ENCODE data around the gene KLF12.

Gene KLF12

DNA sequence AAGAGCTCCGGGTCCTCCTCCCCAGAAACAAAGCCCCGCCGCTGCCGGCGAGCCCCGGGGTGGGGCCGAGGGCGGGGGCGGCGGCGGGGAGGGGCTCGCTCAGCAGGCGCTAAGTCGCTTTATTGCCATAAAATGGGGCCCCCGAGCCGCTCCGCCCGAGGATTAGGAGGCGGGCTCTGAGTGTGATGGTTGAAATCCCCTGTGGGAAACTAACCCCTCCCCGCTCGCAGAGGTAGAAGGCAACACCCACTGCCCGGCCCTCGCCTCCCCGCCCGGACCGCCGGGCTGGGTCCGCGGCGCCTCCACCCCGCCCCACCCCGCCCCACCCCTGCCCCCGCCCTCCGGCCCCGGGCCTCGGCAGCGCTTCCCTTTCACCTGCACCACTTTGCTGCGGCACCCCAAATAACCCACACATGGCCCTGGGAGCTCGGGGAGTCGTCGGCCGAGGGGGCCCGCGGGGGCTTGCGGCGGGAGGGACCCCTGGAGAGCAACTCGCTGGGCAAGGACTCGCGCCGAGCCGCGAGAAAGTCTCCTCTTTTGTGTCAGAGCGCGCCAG, at the start of gene KLF12:
TSS of gene KLF12 (minus strand) at position 184 of the 556 bp plus-strand sequence.
- no peaks in the 10 kb centered on the region for H3K27me3 ChIP-seq (ENCODE audit: low read depth, low read length)
- peak within 1 kb of the TSS; percentile 83 for H3K27ac ChIP-seq (ENCODE audit: low read length)
- no peaks in the 10 kb centered on the region for H3K9me3 ChIP-seq (ENCODE audit: control insufficient read depth in 1 of 2, low read length in 2 of 2)
- H3K4me3 ChIP-seq (ENCODE audit: low read depth in 1 of 2, low read length in 2 of 2): peak within 1 kb of the TSS; percentile 74 to 87
- H3K36me3 ChIP-seq (ENCODE audit: control insufficient read depth in 1 of 2, insufficient read depth in 2 of 2, low read length in 2 of 2): no peaks in the 10 kb centered on the region
- H3K4me1 ChIP-seq (ENCODE audit: control insufficient read depth in 1 of 2, insufficient read depth in 2 of 2, low read length in 2 of 2): peaks cover 0 to 24% of the 10 kb centered on the region in 2 donors

DNA sequence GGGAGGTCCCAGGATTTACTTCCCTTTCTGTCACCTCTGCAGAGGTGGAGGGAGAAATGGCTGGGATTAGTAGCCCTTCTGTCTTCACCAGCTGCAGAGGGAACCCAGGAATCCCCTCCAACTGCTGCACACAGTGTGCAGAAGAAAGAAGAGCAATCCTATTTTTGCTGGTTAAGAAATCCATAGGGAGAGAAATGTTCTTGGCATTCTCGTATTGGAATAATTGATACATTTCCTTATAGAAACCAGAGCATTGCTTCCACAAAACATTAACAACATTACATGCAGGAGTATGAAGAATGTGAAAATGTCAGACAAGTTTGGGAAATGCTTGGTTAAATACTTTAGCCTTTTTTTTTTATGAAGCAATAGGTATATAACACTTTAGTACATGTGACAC, 48.3 kb upstream of the KLF12 start:
- Histone ChIP-seq H3K4me3 (ENCODE audit: low read depth in 1 of 2, low read length in 2 of 2) (no peak overlapping the region), H3K27me3 (ENCODE audit: low read depth, low read length) (no peaks in the 10 kb centered on the region), H3K9me3 (ENCODE audit: control insufficient read depth in 1 of 2, low read length in 2 of 2) (no peaks in the 10 kb centered on the region), H3K27ac (ENCODE audit: low read length) (no peak overlapping the region), H3K4me1 (ENCODE audit: control insufficient read depth in 1 of 2, insufficient read depth in 2 of 2, low read length in 2 of 2) (no peaks in the 10 kb centered on the region), H3K36me3 (ENCODE audit: control insufficient read depth in 1 of 2, insufficient read depth in 2 of 2, low read length in 2 of 2) (no peaks in the 10 kb centered on the region)

- Histone ChIP-seq H3K36me3 (ENCODE audit: control insufficient read depth in 1 of 2, insufficient read depth in 2 of 2, low read length in 2 of 2) (no peaks in the 10 kb centered on the region), H3K9me3 (ENCODE audit: control insufficient read depth in 1 of 2, low read length in 2 of 2) (no peaks in the 10 kb centered on the region), H3K27me3 (ENCODE audit: low read depth, low read length) (no peaks in the 10 kb centered on the region), H3K4me3 (ENCODE audit: low read depth in 1 of 2, low read length in 2 of 2) (no peak overlapping the region), H3K4me1 (ENCODE audit: control insufficient read depth in 1 of 2, insufficient read depth in 2 of 2, low read length in 2 of 2) (no peaks in the 10 kb centered on the region), H3K27ac (ENCODE audit: low read length) (no peak overlapping the region)
These were observed 40.6 kb upstream of the KLF12 start for GRCh38 chr13:74174810-74175209.

DNA sequence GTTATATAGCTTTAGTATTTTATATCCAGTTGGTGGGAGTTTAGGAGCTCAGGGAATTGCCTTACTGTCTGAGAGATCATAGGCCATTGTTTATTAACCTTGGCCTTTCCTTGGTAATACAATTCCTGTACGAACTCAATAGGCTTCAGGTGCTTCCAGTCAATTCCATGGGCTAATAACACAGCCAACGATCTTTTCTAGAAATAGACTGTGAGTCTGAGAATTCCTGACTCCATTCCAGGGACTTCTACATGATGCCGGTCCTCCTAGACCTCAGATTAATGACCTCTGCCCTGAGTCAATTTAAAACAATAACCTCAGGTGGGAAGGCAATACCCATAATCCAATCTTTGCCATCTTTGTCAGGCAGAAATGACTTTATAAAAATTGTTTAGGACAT, 39.6 kb upstream of the KLF12 start:
- Histone ChIP-seq H3K27me3 (ENCODE audit: low read depth, low read length) (no peaks in the 10 kb centered on the region), H3K36me3 (ENCODE audit: control insufficient read depth in 1 of 2, insufficient read depth in 2 of 2, low read length in 2 of 2) (no peaks in the 10 kb centered on the region), H3K4me1 (ENCODE audit: control insufficient read depth in 1 of 2, insufficient read depth in 2 of 2, low read length in 2 of 2) (no peaks in the 10 kb centered on the region), H3K4me3 (ENCODE audit: low read depth in 1 of 2, low read length in 2 of 2) (no peak overlapping the region), H3K9me3 (ENCODE audit: control insufficient read depth in 1 of 2, low read length in 2 of 2) (no peaks in the 10 kb centered on the region), H3K27ac (ENCODE audit: low read length) (no peak overlapping the region)

DNA sequence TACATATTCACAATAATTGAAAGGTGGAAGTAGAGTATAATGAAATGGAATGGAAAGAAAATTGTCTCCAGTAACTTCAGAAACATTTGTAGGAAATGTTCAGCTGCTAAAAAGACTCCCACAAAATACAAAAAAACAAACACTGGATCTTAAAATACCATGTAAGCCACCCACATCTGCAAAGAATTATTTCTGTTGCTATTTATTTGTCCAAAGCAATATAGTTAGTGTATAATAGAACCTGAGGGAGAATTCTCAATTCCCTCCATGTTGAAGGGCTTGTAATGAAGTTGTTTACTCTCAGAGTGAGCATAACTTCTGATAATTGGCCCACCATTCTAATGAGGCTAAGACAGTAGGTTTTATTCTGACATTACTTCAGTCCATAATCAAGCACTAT, 37.4 kb upstream of the KLF12 start:
- no peak overlapping the region for H3K27ac ChIP-seq (ENCODE audit: low read length)
- no peak overlapping the region for H3K4me3 ChIP-seq (ENCODE audit: low read depth in 1 of 2, low read length in 2 of 2)
- H3K9me3 ChIP-seq (ENCODE audit: control insufficient read depth in 1 of 2, low read length in 2 of 2): no peaks in the 10 kb centered on the region
- no peaks in the 10 kb centered on the region for H3K36me3 ChIP-seq (ENCODE audit: control insufficient read depth in 1 of 2, insufficient read depth in 2 of 2, low read length in 2 of 2)
- H3K4me1 ChIP-seq (ENCODE audit: control insufficient read depth in 1 of 2, insufficient read depth in 2 of 2, low read length in 2 of 2): no peaks in the 10 kb centered on the region
- H3K27me3 ChIP-seq (ENCODE audit: low read depth, low read length): no peaks in the 10 kb centered on the region

- Histone ChIP-seq H3K36me3 (ENCODE audit: control insufficient read depth in 1 of 2, insufficient read depth in 2 of 2, low read length in 2 of 2) (no peaks in the 10 kb centered on the region), H3K27me3 (ENCODE audit: low read depth, low read length) (no peaks in the 10 kb centered on the region), H3K4me3 (ENCODE audit: low read depth in 1 of 2, low read length in 2 of 2) (no peak overlapping the region), H3K4me1 (ENCODE audit: control insufficient read depth in 1 of 2, insufficient read depth in 2 of 2, low read length in 2 of 2) (no peaks in the 10 kb centered on the region), H3K9me3 (ENCODE audit: control insufficient read depth in 1 of 2, low read length in 2 of 2) (no peaks in the 10 kb centered on the region), H3K27ac (ENCODE audit: low read length) (no peak overlapping the region)
These were observed 35.5 kb upstream of the KLF12 start for GRCh38 chr13:74169676-74170075.

DNA sequence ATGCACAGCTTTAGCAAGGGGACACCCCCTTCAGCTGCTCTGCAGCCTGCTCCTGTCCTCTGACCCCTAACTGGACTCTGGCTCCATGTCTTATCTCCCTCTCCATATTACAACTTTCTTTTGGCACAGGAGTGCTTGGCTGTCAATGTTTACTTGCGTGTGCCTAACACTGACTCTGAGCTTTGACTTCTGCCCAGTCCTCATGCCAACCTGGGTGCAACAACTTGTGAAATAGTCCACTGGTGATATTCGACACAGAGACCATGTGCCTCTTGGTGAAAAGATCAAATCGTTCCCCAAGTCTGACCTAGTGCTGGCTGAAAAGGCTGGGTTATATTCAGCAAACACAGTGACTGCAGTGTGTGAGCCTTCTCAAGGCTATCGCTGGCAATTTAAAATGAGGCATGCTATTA, 34.1 kb upstream of the KLF12 start:
- Histone ChIP-seq H3K36me3 (ENCODE audit: control insufficient read depth in 1 of 2, insufficient read depth in 2 of 2, low read length in 2 of 2) (no peaks in the 10 kb centered on the region), H3K27ac (ENCODE audit: low read length) (no peak overlapping the region), H3K4me1 (ENCODE audit: control insufficient read depth in 1 of 2, insufficient read depth in 2 of 2, low read length in 2 of 2) (no peaks in the 10 kb centered on the region), H3K4me3 (ENCODE audit: low read depth in 1 of 2, low read length in 2 of 2) (no peak overlapping the region), H3K9me3 (ENCODE audit: control insufficient read depth in 1 of 2, low read length in 2 of 2) (no peaks in the 10 kb centered on the region), H3K27me3 (ENCODE audit: low read depth, low read length) (no peaks in the 10 kb centered on the region)

- no peaks in the 10 kb centered on the region for H3K4me1 ChIP-seq (ENCODE audit: control insufficient read depth in 1 of 2, insufficient read depth in 2 of 2, low read length in 2 of 2)
- no peaks in the 10 kb centered on the region for H3K36me3 ChIP-seq (ENCODE audit: control insufficient read depth in 1 of 2, insufficient read depth in 2 of 2, low read length in 2 of 2)
- no peaks in the 10 kb centered on the region for H3K27me3 ChIP-seq (ENCODE audit: low read depth, low read length)
- H3K9me3 ChIP-seq (ENCODE audit: control insufficient read depth in 1 of 2, low read length in 2 of 2): no peaks in the 10 kb centered on the region
- H3K4me3 ChIP-seq (ENCODE audit: low read depth in 1 of 2, low read length in 2 of 2): no peak overlapping the region
- no peak overlapping the region for H3K27ac ChIP-seq (ENCODE audit: low read length)
These were observed 32.2 kb upstream of the KLF12 start for GRCh38 chr13:74166261-74167004.

GRCh38 chr13:74162782-74163181, 28.6 kb upstream of the KLF12 start:
- H3K36me3 ChIP-seq (ENCODE audit: control insufficient read depth in 1 of 2, insufficient read depth in 2 of 2, low read length in 2 of 2): no peaks in the 10 kb centered on the region
- H3K27me3 ChIP-seq (ENCODE audit: low read depth, low read length): no peaks in the 10 kb centered on the region
- H3K4me1 ChIP-seq (ENCODE audit: control insufficient read depth in 1 of 2, insufficient read depth in 2 of 2, low read length in 2 of 2): no peaks in the 10 kb centered on the region
- no peak overlapping the region for H3K27ac ChIP-seq (ENCODE audit: low read length)
- no peaks in the 10 kb centered on the region for H3K9me3 ChIP-seq (ENCODE audit: control insufficient read depth in 1 of 2, low read length in 2 of 2)
- no peak overlapping the region for H3K4me3 ChIP-seq (ENCODE audit: low read depth in 1 of 2, low read length in 2 of 2)

- H3K4me3 ChIP-seq (ENCODE audit: low read depth in 1 of 2, low read length in 2 of 2): no peak overlapping the region
- no peaks in the 10 kb centered on the region for H3K36me3 ChIP-seq (ENCODE audit: control insufficient read depth in 1 of 2, insufficient read depth in 2 of 2, low read length in 2 of 2)
- H3K9me3 ChIP-seq (ENCODE audit: control insufficient read depth in 1 of 2, low read length in 2 of 2): no peaks in the 10 kb centered on the region
- no peaks in the 10 kb centered on the region for H3K27me3 ChIP-seq (ENCODE audit: low read depth, low read length)
- H3K27ac ChIP-seq (ENCODE audit: low read length): no peak overlapping the region
- no peaks in the 10 kb centered on the region for H3K4me1 ChIP-seq (ENCODE audit: control insufficient read depth in 1 of 2, insufficient read depth in 2 of 2, low read length in 2 of 2)
These were observed 27.9 kb upstream of the KLF12 start for GRCh38 chr13:74162135-74162534.

DNA sequence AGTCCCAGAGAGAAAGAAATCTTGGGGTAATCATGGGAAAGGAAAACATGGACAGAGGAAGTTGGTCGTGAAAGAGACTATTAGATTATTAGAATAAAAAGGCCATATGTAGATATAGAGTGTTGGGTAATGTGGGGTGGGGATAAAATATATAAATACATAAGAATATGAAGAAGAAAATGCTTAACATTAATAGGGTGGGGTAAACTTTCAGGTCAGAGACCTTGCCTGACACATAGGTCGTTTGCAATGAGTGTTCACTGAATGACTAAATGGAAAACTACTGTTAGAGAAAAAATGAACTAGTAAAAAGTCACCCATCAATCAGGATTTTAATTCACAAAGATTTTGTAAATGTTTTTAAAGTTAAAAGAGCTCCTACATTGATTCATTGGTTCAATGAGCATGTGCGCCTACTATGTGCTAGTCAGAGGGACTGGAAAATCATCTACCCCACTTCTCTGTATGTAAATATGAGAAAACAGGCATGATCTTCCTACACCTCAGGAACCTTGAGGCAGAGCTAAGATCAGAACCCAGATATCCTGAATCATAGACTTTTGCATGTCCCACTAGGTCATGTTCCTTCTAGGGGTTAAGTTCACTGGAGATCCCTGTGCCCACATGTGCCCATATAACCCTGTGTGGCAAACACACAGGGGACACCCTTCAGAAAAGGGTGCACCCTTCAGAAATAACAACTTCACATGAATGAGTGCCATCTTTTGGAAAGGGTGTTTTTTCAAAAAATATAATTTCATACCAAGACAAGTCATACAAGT, 24.6 kb upstream of the KLF12 start:
- H3K27ac ChIP-seq (ENCODE audit: low read length): no peak overlapping the region
- no peaks in the 10 kb centered on the region for H3K9me3 ChIP-seq (ENCODE audit: control insufficient read depth in 1 of 2, low read length in 2 of 2)
- H3K36me3 ChIP-seq (ENCODE audit: control insufficient read depth in 1 of 2, insufficient read depth in 2 of 2, low read length in 2 of 2): no peaks in the 10 kb centered on the region
- H3K27me3 ChIP-seq (ENCODE audit: low read depth, low read length): no peaks in the 10 kb centered on the region
- no peaks in the 10 kb centered on the region for H3K4me1 ChIP-seq (ENCODE audit: control insufficient read depth in 1 of 2, insufficient read depth in 2 of 2, low read length in 2 of 2)
- H3K4me3 ChIP-seq (ENCODE audit: low read depth in 1 of 2, low read length in 2 of 2): no peak overlapping the region

All from muscle layer of duodenum (tissue), 2 donors.